WTC11 (cell line): ENCODE data around the gene COL1A1. TPM values are rescaled to one million over a fixed set of nuclear protein-coding genes. Genes with fewer than 3 reads are reported as not detected.

ENCODE experiments used
- ATAC-seq: fragments of 200-7000 bp; cut with Tn5 transposase; 2 replicates; pipeline ENCODE4 v1.10.0; 2021; ENCODE audit warnings: mild to moderate bottlenecking, moderate library complexity
- CTCF ChIA-PET: fragments of 300-600 bp; sonication (Branson Sonifier 250); formaldehyde crosslinking; loops from one replicate; lab custom pipeline; 2021; ENCODE audit warnings: antibody characterized with exemption; lab: Charles Lee
- POLR2A ChIA-PET: fragments of 350-600 bp; sonication (Branson Sonifier 250); formaldehyde crosslinking; loops from one replicate; lab custom pipeline; 2021; ENCODE audit warnings: antibody characterized with exemption; lab: Charles Lee
- DNase-seq: peaks from one replicate; pipeline ENCODE4 v3.0.0; 2021; ENCODE audit warnings: low spot score
- H3K27ac Mint-ChIP-seq: 2 replicates; pipeline ENCODE4 v1.8.0; 2021; ENCODE audit warnings: mixed read lengths
- H3K27me3 Mint-ChIP-seq: 2 replicates; pipeline ENCODE4 v1.8.0; 2021; ENCODE audit warnings: low read depth, mild to moderate bottlenecking, moderate library complexity, mixed read lengths
- H3K36me3 Mint-ChIP-seq: 2 replicates; pipeline ENCODE4 v1.8.0; 2021; ENCODE audit warnings: mixed read lengths
- H3K4me1 Mint-ChIP-seq: 2 replicates; pipeline ENCODE4 v1.8.0; 2022; ENCODE audit warnings: mixed read lengths
- H3K4me3 Mint-ChIP-seq: 2 replicates; pipeline ENCODE4 v1.8.0; 2021; ENCODE audit warnings: mild to moderate bottlenecking, moderate library complexity, mixed read lengths
- H3K9me3 Mint-ChIP-seq: 2 replicates; pipeline ENCODE4 v1.8.0; 2021; ENCODE audit warnings: mixed read lengths
- CREB1 ChIP-seq: sonication (generic); formaldehyde crosslinking; IDR thresholded peaks from 2 replicates; pipeline ENCODE4 v1.8.0; 2023; ENCODE audit warnings: mild to moderate bottlenecking, missing genetic modification reagents
- CTCF ChIP-seq: fragments of 200-600 bp; IDR thresholded peaks from 2 replicates; pipeline ENCODE4 v1.8.0; 2022; ENCODE audit warnings: antibody characterized with exemption
- ELF4 ChIP-seq: sonication (generic); formaldehyde crosslinking; IDR thresholded peaks from 2 replicates; pipeline ENCODE4 v1.8.1; 2022; ENCODE audit warnings: low read depth, mild to moderate bottlenecking, moderate library complexity, missing genetic modification reagents
- FOXP1 ChIP-seq: sonication (generic); formaldehyde crosslinking; IDR thresholded peaks from 2 replicates; pipeline ENCODE4 v1.8.0; 2022; ENCODE audit warnings: missing genetic modification reagents, mild to moderate bottlenecking, moderate library complexity, borderline replicate concordance
- GTF2I ChIP-seq: fragments of 250-450 bp; sonication (Bioruptor Pico); conservative IDR thresholded peaks from 2 replicates; pipeline ENCODE4 v1.4.0; 2021; ENCODE audit warnings: mild to moderate bottlenecking
- JAZF1 ChIP-seq: fragments of 250-450 bp; sonication (Bioruptor Pico); IDR thresholded peaks from 2 replicates; pipeline ENCODE4 v1.9.0; 2021; ENCODE audit warnings: moderate library complexity, mild to moderate bottlenecking, inconsistent platforms
- NFATC4 ChIP-seq: fragments of 250-450 bp; sonication (Bioruptor Pico); IDR thresholded peaks from 2 replicates; pipeline ENCODE4 v1.9.0; 2021; ENCODE audit warnings: mild to moderate bottlenecking
- NFYB ChIP-seq: sonication (generic); formaldehyde crosslinking; conservative IDR thresholded peaks from 2 replicates; pipeline ENCODE4 v1.8.0; 2022; ENCODE audit warnings: low read depth, missing genetic modification reagents
- NR2C2 ChIP-seq: sonication (generic); formaldehyde crosslinking; IDR thresholded peaks from 2 replicates; pipeline ENCODE4 v1.8.0; 2022; ENCODE audit warnings: mild to moderate bottlenecking, missing genetic modification reagents
- RORB ChIP-seq: fragments of 250-450 bp; sonication (Bioruptor Pico); IDR thresholded peaks from 2 replicates; pipeline ENCODE4 v1.9.0; 2021; ENCODE audit warnings: mild to moderate bottlenecking
- STAT6 ChIP-seq: sonication (generic); formaldehyde crosslinking; conservative IDR thresholded peaks from 2 replicates; pipeline ENCODE4 v1.8.1; 2023; ENCODE audit warnings: mild to moderate bottlenecking, low read depth, missing genetic modification reagents, moderate library complexity
- ZBTB21 ChIP-seq: sonication (generic); formaldehyde crosslinking; IDR thresholded peaks from 2 replicates; pipeline ENCODE4 v1.8.1; 2023; ENCODE audit warnings: mild to moderate bottlenecking, missing genetic modification reagents, borderline replicate concordance
- ZMAT4 ChIP-seq: fragments of 250-450 bp; sonication (Bioruptor Pico); IDR thresholded peaks from 2 replicates; pipeline ENCODE4 v1.9.0; 2021; ENCODE audit warnings: mild to moderate bottlenecking
- ZNF423 ChIP-seq: fragments of 250-450 bp; sonication (Bioruptor Pico); IDR thresholded peaks from 2 replicates; pipeline ENCODE4 v2.1.2; 2022; ENCODE audit warnings: mild to moderate bottlenecking, moderate library complexity
- ZNF671 ChIP-seq: fragments of 250-450 bp; sonication (Bioruptor Pico); IDR thresholded peaks from 2 replicates; pipeline ENCODE4 v1.8.0; 2021; ENCODE audit warnings: mild to moderate bottlenecking
- total RNA-seq: library from RNA; stranded (reverse); gene quantifications from 3 replicates; pipeline ENCODE4 v1.2.3, GENCODE V29; 2021
- TF ChIP-seq, protein P1 (sequence below): sonication (generic); formaldehyde crosslinking; IDR thresholded peaks from 2 replicates; pipeline ENCODE4 v1.8.1; 2022; ENCODE audit warnings: low read depth, missing genetic modification reagents, borderline replicate concordance
- TF ChIP-seq, protein P2 (sequence below): fragments of 250-450 bp; sonication (Bioruptor Pico); IDR thresholded peaks from 2 replicates; pipeline ENCODE4 v1.9.0; 2021; ENCODE audit warnings: moderate library complexity, mild to moderate bottlenecking, inconsistent platforms, borderline replicate concordance
- TF ChIP-seq, protein P3 (sequence below): fragments of 250-450 bp; sonication (Bioruptor Pico); IDR thresholded peaks from 2 replicates; pipeline ENCODE4 v1.9.0; 2021; ENCODE audit warnings: mild to moderate bottlenecking
- TF ChIP-seq, protein P4 (sequence below): sonication (generic); formaldehyde crosslinking; IDR thresholded peaks from 2 replicates; pipeline ENCODE4 v1.8.0; 2022; ENCODE audit warnings: mild to moderate bottlenecking, missing genetic modification reagents

The COL1A1 gene
- total RNA-seq, 1 experiment from 2014 or later, result 52.1 TPM

GRCh38 chr17:50176559-50177357 lies 24.7 kb downstream of the COL1A1 start:
- no peaks in the 10 kb centered on the region for H3K9me3 Mint-ChIP-seq
- ATAC-seq (peak; percentile 21), DNase-seq (no peak)
- H3K4me1 Mint-ChIP-seq, result peaks cover 22% of the 10 kb centered on the region
- no peaks in the 10 kb centered on the region for H3K36me3 Mint-ChIP-seq
- ChIA-PET POLR2A (interaction anchor here (1.5 to 1.8 kb wide), 2 partner anchors 11 to 24 kb away, joined by 4 to 7 read pairs; partner anchors contain the start of gene SGCA), CTCF (interaction anchor here (0.8 to 3.6 kb wide), 24 partner anchors 8 to 244 kb away, joined by 3 to 58 read pairs (median 9); partner anchors contain the start of genes COL1A1, LRRC59, SAMD14 and SGCA)
- no peak overlapping the region for H3K27ac Mint-ChIP-seq
- no peak for TF ChIP-seq STAT6
- TF ChIP-seq, protein P1, sequence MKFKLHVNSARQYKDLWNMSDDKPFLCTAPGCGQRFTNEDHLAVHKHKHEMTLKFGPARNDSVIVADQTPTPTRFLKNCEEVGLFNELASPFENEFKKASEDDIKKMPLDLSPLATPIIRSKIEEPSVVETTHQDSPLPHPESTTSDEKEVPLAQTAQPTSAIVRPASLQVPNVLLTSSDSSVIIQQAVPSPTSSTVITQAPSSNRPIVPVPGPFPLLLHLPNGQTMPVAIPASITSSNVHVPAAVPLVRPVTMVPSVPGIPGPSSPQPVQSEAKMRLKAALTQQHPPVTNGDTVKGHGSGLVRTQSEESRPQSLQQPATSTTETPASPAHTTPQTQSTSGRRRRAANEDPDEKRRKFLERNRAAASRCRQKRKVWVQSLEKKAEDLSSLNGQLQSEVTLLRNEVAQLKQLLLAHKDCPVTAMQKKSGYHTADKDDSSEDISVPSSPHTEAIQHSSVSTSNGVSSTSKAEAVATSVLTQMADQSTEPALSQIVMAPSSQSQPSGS (CRISPR knock-in tag), result no peak
- TF ChIP-seq ZNF423, result no peak
- no peak for TF ChIP-seq ZBTB21 (CRISPR knock-in tag)
- no peak for TF ChIP-seq RORB (CRISPR knock-in tag)
- TF ChIP-seq FOXP1 (CRISPR knock-in tag), result no peak
- TF ChIP-seq NR2C2 (CRISPR knock-in tag), result no peak
- TF ChIP-seq, protein P2, sequence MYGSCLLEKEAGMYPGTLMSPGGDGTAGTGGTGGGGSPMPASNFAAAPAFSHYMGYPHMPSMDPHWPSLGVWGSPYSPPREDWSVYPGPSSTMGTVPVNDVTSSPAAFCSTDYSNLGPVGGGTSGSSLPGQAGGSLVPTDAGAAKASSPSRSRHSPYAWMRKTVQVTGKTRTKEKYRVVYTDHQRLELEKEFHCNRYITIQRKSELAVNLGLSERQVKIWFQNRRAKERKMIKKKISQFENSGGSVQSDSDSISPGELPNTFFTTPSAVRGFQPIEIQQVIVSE (CRISPR knock-in tag), result no peak
- TF ChIP-seq ELF4 (CRISPR knock-in tag), result no peak
- no peak overlapping the region for H3K4me3 Mint-ChIP-seq
- peaks cover 6% of the 10 kb centered on the region; the same call in 1 of the 2 replicates for H3K27me3 Mint-ChIP-seq

DNA sequence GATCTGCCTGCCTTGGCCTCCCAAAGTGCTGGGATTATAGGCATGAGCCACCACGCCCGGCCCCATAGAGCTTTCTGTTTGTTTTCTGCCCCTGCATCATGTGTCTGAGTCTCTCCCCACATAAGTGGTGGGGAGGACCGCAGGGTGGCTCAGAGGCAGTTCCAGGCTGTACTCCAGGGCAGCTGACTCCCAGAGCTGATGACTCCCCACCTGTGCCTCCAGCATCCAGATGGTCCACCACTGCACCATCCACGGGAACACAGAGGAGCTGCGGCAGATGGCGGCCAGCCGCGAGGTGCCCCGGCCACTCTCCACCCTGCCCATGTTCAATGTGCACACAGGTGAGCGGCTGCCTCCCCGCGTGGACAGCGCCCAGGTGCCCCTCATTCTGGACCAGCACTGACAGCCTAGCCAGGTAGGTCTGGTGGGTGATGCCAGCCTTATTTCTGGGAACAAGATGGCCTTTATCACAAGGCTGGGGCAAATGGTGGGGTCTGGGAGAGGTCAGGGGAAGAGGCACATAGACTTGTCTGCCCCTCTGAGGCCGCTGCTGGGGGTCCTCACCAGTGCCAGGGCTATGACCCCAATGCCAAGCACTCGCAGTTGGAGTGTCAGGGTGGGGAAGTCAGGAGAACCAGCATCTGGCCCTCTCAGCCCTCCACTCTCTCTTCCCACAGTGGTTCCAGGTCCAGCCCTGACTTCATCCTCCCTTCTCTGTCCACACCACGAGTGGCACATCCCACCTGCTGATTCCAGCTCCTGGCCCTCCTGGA lies 26.2 kb downstream of the COL1A1 start:
- peaks cover 6% of the 10 kb centered on the region; the same call in 1 of the 2 replicates for H3K27me3 Mint-ChIP-seq
- POLR2A ChIA-PET, result no interaction called here
- no peak overlapping the region for H3K4me3 Mint-ChIP-seq
- no peak for DNase-seq
- no peak for ATAC-seq
- CTCF ChIA-PET, result interaction anchor here (2.0 to 3.5 kb wide), 3 partner anchors 25 to 158 kb away, joined by 5 to 16 read pairs (median 14); partner anchors contain the start of genes COL1A1 and TMEM92
- no peaks in the 10 kb centered on the region for H3K36me3 Mint-ChIP-seq
- no peaks in the 10 kb centered on the region for H3K9me3 Mint-ChIP-seq
- H3K4me1 Mint-ChIP-seq, result peaks cover 19% of the 10 kb centered on the region
- no peak overlapping the region for H3K27ac Mint-ChIP-seq
- TF ChIP-seq CTCF (no peak), GTF2I (no peak), NFATC4 (CRISPR knock-in tag) (no peak), JAZF1 (CRISPR knock-in tag) (no peak), NFYB (CRISPR knock-in tag) (no peak), ZNF671 (no peak), CREB1 (no peak), ZMAT4 (CRISPR knock-in tag) (no peak), NR2C2 (CRISPR knock-in tag) (no peak)
- TF ChIP-seq, protein P2 (CRISPR knock-in tag), result no peak
- TF ChIP-seq, protein P3, sequence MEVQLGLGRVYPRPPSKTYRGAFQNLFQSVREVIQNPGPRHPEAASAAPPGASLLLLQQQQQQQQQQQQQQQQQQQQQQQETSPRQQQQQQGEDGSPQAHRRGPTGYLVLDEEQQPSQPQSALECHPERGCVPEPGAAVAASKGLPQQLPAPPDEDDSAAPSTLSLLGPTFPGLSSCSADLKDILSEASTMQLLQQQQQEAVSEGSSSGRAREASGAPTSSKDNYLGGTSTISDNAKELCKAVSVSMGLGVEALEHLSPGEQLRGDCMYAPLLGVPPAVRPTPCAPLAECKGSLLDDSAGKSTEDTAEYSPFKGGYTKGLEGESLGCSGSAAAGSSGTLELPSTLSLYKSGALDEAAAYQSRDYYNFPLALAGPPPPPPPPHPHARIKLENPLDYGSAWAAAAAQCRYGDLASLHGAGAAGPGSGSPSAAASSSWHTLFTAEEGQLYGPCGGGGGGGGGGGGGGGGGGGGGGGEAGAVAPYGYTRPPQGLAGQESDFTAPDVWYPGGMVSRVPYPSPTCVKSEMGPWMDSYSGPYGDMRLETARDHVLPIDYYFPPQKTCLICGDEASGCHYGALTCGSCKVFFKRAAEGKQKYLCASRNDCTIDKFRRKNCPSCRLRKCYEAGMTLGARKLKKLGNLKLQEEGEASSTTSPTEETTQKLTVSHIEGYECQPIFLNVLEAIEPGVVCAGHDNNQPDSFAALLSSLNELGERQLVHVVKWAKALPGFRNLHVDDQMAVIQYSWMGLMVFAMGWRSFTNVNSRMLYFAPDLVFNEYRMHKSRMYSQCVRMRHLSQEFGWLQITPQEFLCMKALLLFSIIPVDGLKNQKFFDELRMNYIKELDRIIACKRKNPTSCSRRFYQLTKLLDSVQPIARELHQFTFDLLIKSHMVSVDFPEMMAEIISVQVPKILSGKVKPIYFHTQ (CRISPR knock-in tag), result no peak
- TF ChIP-seq, protein P4, sequence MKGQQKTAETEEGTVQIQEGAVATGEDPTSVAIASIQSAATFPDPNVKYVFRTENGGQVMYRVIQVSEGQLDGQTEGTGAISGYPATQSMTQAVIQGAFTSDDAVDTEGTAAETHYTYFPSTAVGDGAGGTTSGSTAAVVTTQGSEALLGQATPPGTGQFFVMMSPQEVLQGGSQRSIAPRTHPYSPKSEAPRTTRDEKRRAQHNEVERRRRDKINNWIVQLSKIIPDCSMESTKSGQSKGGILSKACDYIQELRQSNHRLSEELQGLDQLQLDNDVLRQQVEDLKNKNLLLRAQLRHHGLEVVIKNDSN (CRISPR knock-in tag), result no peak
